B cell (primary cell): ENCODE results near the gene RTTN. TPM values are rescaled to one million over a fixed set of nuclear protein-coding genes. Genes with fewer than 3 reads are reported as not detected.

ENCODE experiments used
- ATAC-seq: fragments of 200-7000 bp; cut with Tn5 transposase; one replicate; pipeline ENCODE4 v1.10.0; 2021; ENCODE audit warnings: low read depth, mild to moderate bottlenecking, moderate number of reproducible peaks, moderate library complexity
- CTCF ChIA-PET: fragments of 350-600 bp; sonication (Branson Sonifier 250); formaldehyde crosslinking; loops from one replicate; lab custom pipeline; 2021; ENCODE audit warnings: antibody characterized with exemption, inconsistent platforms; lab: Charles Lee
- POLR2A ChIA-PET: fragments of 350-600 bp; sonication (Branson Sonifier 250); formaldehyde crosslinking; loops from one replicate; lab custom pipeline; 2021; ENCODE audit warnings: antibody characterized with exemption; lab: Charles Lee
- DNase-seq: peaks from one replicate; pipeline ENCODE4 v3.0.0; 2013
- H2AFZ ChIP-seq: 2 replicates; pipeline ENCODE4 v1.6.1; 2012; ENCODE audit warnings: mild to moderate bottlenecking, low read depth, low read length; ENCODE audit not compliant: insufficient read depth, poor library complexity, severe bottlenecking
- H3K27ac ChIP-seq, 2 donors: 1 replicate in 1 of 2; 2 replicates in 1 of 2; pipeline ENCODE4 v1.5.1; 2012 to 2013; ENCODE audit warnings: low read length in 2 of 2, mild to moderate bottlenecking in 2 of 2, moderate library complexity in 1 of 2
- H3K27me3 ChIP-seq, 4 experiments: fragments of 200-600 bp in 1 of 4; sonication (generic) in 1 of 4; replicated peaks in 1 of 4; 1 replicate in 2 of 4; 2 replicates in 2 of 4; pipeline versions ENCODE4 v1.6.1 to v1.7.0; 2013 to 2016; ENCODE audit warnings: low read length in 3 of 4, mild to moderate bottlenecking in 2 of 4, mixed read lengths in 1 of 4, moderate library complexity in 1 of 4; ENCODE audit not compliant: insufficient read depth in 4 of 4, control insufficient read depth in 3 of 4; ENCODE audit errors: control extremely low read depth in 1 of 4
- H3K36me3 ChIP-seq, 2 experiments: replicated peaks in 1 of 2; 1 replicate in 1 of 2; 2 replicates in 1 of 2; pipeline versions ENCODE4 v1.6.1 to v1.7.1; 2013; ENCODE audit warnings: low read length in 1 of 2; ENCODE audit not compliant: insufficient read depth in 2 of 2, control insufficient read depth in 1 of 2; ENCODE audit errors: control extremely low read depth in 1 of 2, extremely low read depth in 1 of 2
- H3K4me1 ChIP-seq, 2 donors: fragments of 200-600 bp in 1 of 2; sonication (generic) in 1 of 2; 1 replicate in 1 of 2; 2 replicates in 1 of 2; pipeline versions ENCODE4 v1.5.1 to v1.6.1; 2013 to 2017; ENCODE audit warnings: low read length in 2 of 2; ENCODE audit not compliant: control insufficient read depth in 2 of 2, insufficient read depth in 2 of 2
- H3K4me2 ChIP-seq: replicated peaks from 2 replicates; pipeline ENCODE3; 2012; ENCODE audit warnings: mild to moderate bottlenecking, low read depth, low read length; ENCODE audit not compliant: poor library complexity, severe bottlenecking
- H3K4me3 ChIP-seq, 5 experiments: fragments of 200-600 bp in 1 of 5; sonication (generic) in 1 of 5; 1 replicate in 3 of 5; 2 replicates in 2 of 5; pipeline versions ENCODE4 v1.5.1 to v1.7.0; 2011 to 2016; ENCODE audit warnings: low read length in 4 of 5, mild to moderate bottlenecking in 4 of 5, low read depth in 2 of 5, control low read depth in 1 of 5, moderate library complexity in 1 of 5; ENCODE audit not compliant: insufficient read depth in 1 of 5; ENCODE audit errors: control extremely low read depth in 1 of 5, extremely low read depth in 1 of 5
- H3K79me2 ChIP-seq: fragments of 200-600 bp; sonication (generic); one replicate; pipeline ENCODE4 v1.6.0; 2016; ENCODE audit warnings: low read length; ENCODE audit not compliant: control insufficient read depth, insufficient read depth
- H3K9ac ChIP-seq: fragments of 200-600 bp; sonication (generic); 2 replicates; pipeline ENCODE4 v1.6.1; 2017; ENCODE audit warnings: mild to moderate bottlenecking, low read length, moderate library complexity
- H3K9me3 ChIP-seq, 3 donors: one replicate each; pipeline versions ENCODE4 v1.6.1 to v1.7.1; 2013; ENCODE audit warnings: low read length in 2 of 3; ENCODE audit not compliant: control insufficient read depth in 2 of 3, insufficient read depth in 1 of 3; ENCODE audit errors: control extremely low read depth in 1 of 3
- H4K20me1 ChIP-seq: 2 replicates; pipeline ENCODE4 v1.6.0; 2012; ENCODE audit warnings: mild to moderate bottlenecking, low read length; ENCODE audit not compliant: insufficient read depth, control insufficient read depth, poor library complexity, severe bottlenecking
- H3K27ac Mint-ChIP-seq: one replicate; pipeline ENCODE4 v1.8.0; 2021; ENCODE audit warnings: mixed read lengths
- H3K27me3 Mint-ChIP-seq: one replicate; pipeline ENCODE4 v1.8.0; 2021; ENCODE audit warnings: mixed read lengths
- H3K4me1 Mint-ChIP-seq: one replicate; pipeline ENCODE4 v1.8.0; 2021; ENCODE audit warnings: mixed read lengths
- H3K4me3 Mint-ChIP-seq: one replicate; pipeline ENCODE4 v1.8.0; 2021; ENCODE audit warnings: mixed read lengths
- H3K9me3 Mint-ChIP-seq: one replicate; pipeline ENCODE4 v1.8.0; 2022; ENCODE audit warnings: mixed read lengths; ENCODE audit not compliant: insufficient read depth
- CTCF ChIP-seq: fragments of 200-600 bp; IDR thresholded peaks from one replicate; pipeline ENCODE4 v1.8.0; 2022; ENCODE audit warnings: antibody characterized with exemption, mild to moderate bottlenecking
- EZH2 ChIP-seq: IDR thresholded peaks from 2 replicates; pipeline ENCODE4 v1.6.1; 2012; ENCODE audit warnings: borderline replicate concordance, low read depth, mild to moderate bottlenecking, moderate library complexity, low read length; ENCODE audit not compliant: insufficient read depth, poor library complexity, severe bottlenecking
- WGBS: methylation state at CpG from one replicate; pipeline ENCODE4 v1.1.5; 2013; ENCODE audit warnings: missing lambda C conversion rate; ENCODE audit not compliant: insufficient coverage; 5-methylcytosine and 5-hydroxymethylcytosine counted together
- intact Hi-C: fragments of 100-400 bp; cut with micrococcal nuclease; formaldehyde crosslinking; loops from one replicate; pipeline ENCODE4 v1.10.0; 2022
- polyA plus RNA-seq: library from polyadenylated mRNA; depleted of rRNA; stranded (reverse); fragments of >200 nt; gene quantifications from 2 replicates; pipeline ENCODE4 v1.2.3, GENCODE V29; 2012
- total RNA-seq, 2 donors: library from RNA; stranded (reverse); fragments of 120-200 nt in 1 of 2; gene quantifications; 1 replicate in 1 of 2; 2 replicates in 1 of 2; pipeline versions ENCODE4 v1.2.3 to v1.2.4, GENCODE V29; 2013 to 2022

Gene RTTN
- total and polyA plus RNA-seq, 2 donors (not counting 1 experiment from before 2014, with no cell fraction given): 10.0 to 41.2 TPM

GRCh38 chr18:70128271-70128670 lies 77.2 kb downstream of the RTTN start:
- no CpG with 5 or more reads among the region's 2 CpGs for WGBS
- Histone ChIP-seq H3K79me2 (no peaks in the 10 kb centered on the region), H3K9ac (no peak overlapping the region), H3K27me3 (no peaks in the 10 kb centered on the region), H2AFZ (no peak overlapping the region), H3K36me3 (peaks cover 6 to 14% of the 10 kb centered on the region in 2 experiments), H3K4me3 (no peak overlapping the region), H3K4me1 (no peaks in the 10 kb centered on the region), H3K9me3 (no peaks in the 10 kb centered on the region), H4K20me1 (no peaks in the 10 kb centered on the region), H3K27ac (no peak overlapping the region), H3K4me2 (no peak overlapping the region)
- POLR2A ChIA-PET: no interaction called here
- DNase-seq: no peak
- Mint-ChIP-seq H3K4me1 (no peaks in the 10 kb centered on the region), H3K9me3 (peaks cover 5% of the 10 kb centered on the region), H3K27ac (no peak overlapping the region), H3K4me3 (no peak overlapping the region), H3K27me3 (no peaks in the 10 kb centered on the region)
- no peak for ATAC-seq
- no peak for TF ChIP-seq CTCF
- TF ChIP-seq EZH2: no peak
- CTCF ChIA-PET: no interaction called here
- intact Hi-C loops: no loop called here

- intact Hi-C loops: no loop called here
- H3K4me1 ChIP-seq: no peaks in the 10 kb centered on the region
These were observed 78.1 kb downstream of the RTTN start for GRCh38 chr18:70127359-70127758.

More at GRCh38 chr18:70127359-70127758, 78.1 kb downstream of the RTTN start:
- 100% methylated on average over 1 of the region's 1 CpG for WGBS
- ChIA-PET POLR2A (no interaction called here), CTCF (no interaction called here)
- Mint-ChIP-seq H3K27ac (no peak overlapping the region), H3K9me3 (peaks cover 5% of the 10 kb centered on the region), H3K4me1 (no peaks in the 10 kb centered on the region), H3K4me3 (no peak overlapping the region), H3K27me3 (no peaks in the 10 kb centered on the region)
- H3K27ac ChIP-seq: no peak overlapping the region
- no peak overlapping the region for H3K4me2 ChIP-seq
- H3K9ac ChIP-seq: no peak overlapping the region
- DNase-seq (no peak), ATAC-seq (no peak)
- no peak overlapping the region for H3K4me3 ChIP-seq
- H2AFZ ChIP-seq: no peak overlapping the region
- peaks cover 5 to 14% of the 10 kb centered on the region in 2 experiments for H3K36me3 ChIP-seq
- TF ChIP-seq EZH2: no peak
- no peak for TF ChIP-seq CTCF
- H4K20me1 ChIP-seq: no peaks in the 10 kb centered on the region
- no peaks in the 10 kb centered on the region for H3K9me3 ChIP-seq
- no peaks in the 10 kb centered on the region for H3K79me2 ChIP-seq
- H3K27me3 ChIP-seq: no peaks in the 10 kb centered on the region
